Progenitor cell of endocrine pancreas (in vitro differentiated cells): ENCODE data around the gene KNSTRN. TPM values are rescaled to one million over a fixed set of nuclear protein-coding genes. Genes with fewer than 3 reads are reported as not detected.
A peak's percentile ranks its signal among the peaks of the same experiment; 100 is the strongest.

Source experiments
- DNase-seq: peaks from one replicate; pipeline ENCODE4 v3.0.0; 2021; ENCODE audit warnings: low spot score; ENCODE audit not compliant: unreplicated experiment
- H3K27ac Mint-ChIP-seq: 2 replicates; pipeline ENCODE4 v1.8.0; 2021; ENCODE audit warnings: mild to moderate bottlenecking, moderate library complexity, mixed read lengths
- H3K27me3 Mint-ChIP-seq: 2 replicates; pipeline ENCODE4 v1.8.0; 2021; ENCODE audit warnings: mixed read lengths
- H3K36me3 Mint-ChIP-seq: 2 replicates; pipeline ENCODE4 v1.8.0; 2022; ENCODE audit warnings: mixed read lengths; ENCODE audit not compliant: insufficient read depth
- H3K4me1 Mint-ChIP-seq: 2 replicates; pipeline ENCODE4 v1.8.0; 2021; ENCODE audit warnings: low read depth, mixed read lengths
- H3K4me3 Mint-ChIP-seq: 2 replicates; pipeline ENCODE4 v1.8.0; 2021; ENCODE audit warnings: low read depth, mild to moderate bottlenecking, moderate library complexity, mixed read lengths
- H3K9me3 Mint-ChIP-seq: 2 replicates; pipeline ENCODE4 v1.8.0; 2021; ENCODE audit warnings: low read depth, mixed read lengths
- CTCF ChIP-seq: fragments of 200-600 bp; sonication (generic); IDR thresholded peaks from one replicate; pipeline ENCODE4 v1.5.0; 2021; ENCODE audit warnings: antibody characterized with exemption, mild to moderate bottlenecking; ENCODE audit not compliant: unreplicated experiment
- total RNA-seq: library from RNA; stranded (reverse); gene quantifications from 2 replicates; pipeline ENCODE4 v1.2.1, GENCODE V29; 2021

Gene KNSTRN
- total RNA-seq, 1 donor from 2014 or later: 44.8 TPM

GRCh38 chr15:40443846-40444245, 61.3 kb downstream of the KNSTRN start:
- H3K27ac Mint-ChIP-seq: no peak overlapping the region
- H3K4me3 Mint-ChIP-seq: peak overlapping the region; percentile 88
- peaks cover 26% of the 10 kb centered on the region for H3K4me1 Mint-ChIP-seq
- no peaks in the 10 kb centered on the region for H3K9me3 Mint-ChIP-seq
- no peak for TF ChIP-seq CTCF
- no peak for DNase-seq
- peaks cover 23% of the 10 kb centered on the region for H3K27me3 Mint-ChIP-seq
- H3K36me3 Mint-ChIP-seq: no peaks in the 10 kb centered on the region

Other genes starting within 250 kb of the KNSTRN start
- 40.1 and 42.6 TPM in 2 replicates for gene BUB1B, start 221.7 kb upstream of the KNSTRN start, total RNA-seq
- gene PAK6, start 143.7 kb upstream of the KNSTRN start, total RNA-seq: 13.2 and 13.8 TPM in 2 replicates
- gene ANKRD63, start 99.7 kb upstream of the KNSTRN start, total RNA-seq: not detected in 2 replicates
- 2.5 and 2.8 TPM in 2 replicates for gene PLCB2, start 74.8 kb upstream of the KNSTRN start, total RNA-seq
- 12.9 and 14.9 TPM in 2 replicates for gene INAFM2, start 59.0 kb upstream of the KNSTRN start, total RNA-seq
- 0.07 and 0.11 TPM in 2 replicates for gene CCDC9B, start 41.8 kb upstream of the KNSTRN start, total RNA-seq
- 0.79 TPM in 1 of 2 replicates, not detected in the other for gene PHGR1, start 31.7 kb upstream of the KNSTRN start, total RNA-seq
- gene DISP2, start 24.5 kb upstream of the KNSTRN start, total RNA-seq: 1.0 and 3.2 TPM in 2 replicates
- gene IVD, start 23.1 kb downstream of the KNSTRN start, total RNA-seq: 82.0 and 93.0 TPM in 2 replicates
- 24.1 and 24.3 TPM in 2 replicates for gene BAHD1, start 58.2 kb downstream of the KNSTRN start, total RNA-seq
- 29.1 and 29.3 TPM in 2 replicates for gene CHST14, start 88.3 kb downstream of the KNSTRN start, total RNA-seq
- 21.7 and 22.2 TPM in 2 replicates for gene CCDC32, start 182.3 kb downstream of the KNSTRN start, total RNA-seq
- gene RPUSD2, start 186.6 kb downstream of the KNSTRN start, total RNA-seq: 11.5 and 13.2 TPM in 2 replicates
- gene KNL1, start 211.5 kb downstream of the KNSTRN start, total RNA-seq: 11.7 and 12.1 TPM in 2 replicates